ENCODE data around the gene SUDS3. TPM values are rescaled to one million over a fixed set of nuclear protein-coding genes. Genes with fewer than 3 reads are reported as not detected.
A peak's percentile ranks its signal among the peaks of the same experiment; 100 is the strongest.
"Not testable (repeated sequence)": the region's sequence is repeated elsewhere in the genome, so short reads cannot be mapped to it uniquely, and the experiment has no call there.

Gene SUDS3
- total RNA-seq, 1 experiment from 2014 or later: 50.7 TPM

DNA sequence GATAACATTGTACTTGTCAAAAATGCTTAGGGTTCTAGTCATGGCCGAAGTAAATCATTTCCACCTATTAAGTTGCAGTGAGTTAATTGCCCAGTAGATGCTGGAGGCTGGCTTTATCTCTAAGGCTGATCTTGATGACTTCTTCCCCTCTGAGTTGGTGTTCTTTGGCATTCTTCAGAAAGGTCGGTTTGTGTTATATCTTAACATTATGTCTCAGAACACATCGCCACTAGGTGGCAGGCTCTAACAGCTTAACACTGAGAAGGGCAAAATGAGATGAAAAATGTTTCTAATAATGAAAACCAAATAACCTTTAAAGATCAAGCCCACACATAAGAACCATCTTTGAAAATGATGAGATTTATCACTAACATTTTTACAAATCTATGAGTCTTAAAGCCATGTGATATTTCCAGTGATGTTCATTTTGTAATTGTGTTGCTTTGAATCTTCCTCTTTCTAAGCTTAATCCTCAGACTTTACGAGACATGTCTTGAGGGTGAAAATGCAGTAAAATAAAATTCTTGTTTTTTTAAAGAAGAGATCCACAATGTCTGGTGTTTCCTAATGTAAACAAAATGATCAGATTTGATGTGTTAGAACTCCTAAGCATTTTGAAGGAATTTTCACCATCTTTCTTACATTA lies 28.6 kb downstream of the SUDS3 start:
- Histone ChIP-seq H3K9me2 (ENCODE audit: insufficient read depth) (no peaks in the 10 kb centered on the region), H3K36me3 (ENCODE audit: low read depth) (peaks cover 28% of the 10 kb centered on the region), H3K9me3 (ENCODE audit: insufficient read depth, low read depth) (no peaks in the 10 kb centered on the region), H3K27ac (no peak overlapping the region), H4K20me1 (ENCODE audit: insufficient read depth) (peaks cover 21% of the 10 kb centered on the region), H3K79me2 (ENCODE audit: low read depth) (no peaks in the 10 kb centered on the region), H3K27me3 (ENCODE audit: insufficient read depth, low read depth) (no peaks in the 10 kb centered on the region), H3K4me3 (no peak overlapping the region), H2AFZ (no peak overlapping the region), H3F3A (ENCODE audit: insufficient read depth, low read depth) (peaks cover 9% of the 10 kb centered on the region), H3K4me1 (replicated peaks; ENCODE audit: insufficient read depth) (no peaks in the 10 kb centered on the region), H3K4me2 (no peak overlapping the region)
- ChIA-PET POLR2A (ENCODE audit: unreplicated experiment) (no interaction called here), CTCF (interaction anchor here (0.6 kb wide), 1 partner anchor 116 kb away, joined by 3 read pairs; no protein-coding TSS in a partner anchor)
- peak; percentile 22 to 56 for DNase-seq
- no TSS peak for BruUV-seq (replicated peaks)
- TF ChIP-seq EZH2 (IDR thresholded peaks at IDR 0.05; ENCODE audit: low read depth): no peak
- TF ChIP-seq, protein P1, sequence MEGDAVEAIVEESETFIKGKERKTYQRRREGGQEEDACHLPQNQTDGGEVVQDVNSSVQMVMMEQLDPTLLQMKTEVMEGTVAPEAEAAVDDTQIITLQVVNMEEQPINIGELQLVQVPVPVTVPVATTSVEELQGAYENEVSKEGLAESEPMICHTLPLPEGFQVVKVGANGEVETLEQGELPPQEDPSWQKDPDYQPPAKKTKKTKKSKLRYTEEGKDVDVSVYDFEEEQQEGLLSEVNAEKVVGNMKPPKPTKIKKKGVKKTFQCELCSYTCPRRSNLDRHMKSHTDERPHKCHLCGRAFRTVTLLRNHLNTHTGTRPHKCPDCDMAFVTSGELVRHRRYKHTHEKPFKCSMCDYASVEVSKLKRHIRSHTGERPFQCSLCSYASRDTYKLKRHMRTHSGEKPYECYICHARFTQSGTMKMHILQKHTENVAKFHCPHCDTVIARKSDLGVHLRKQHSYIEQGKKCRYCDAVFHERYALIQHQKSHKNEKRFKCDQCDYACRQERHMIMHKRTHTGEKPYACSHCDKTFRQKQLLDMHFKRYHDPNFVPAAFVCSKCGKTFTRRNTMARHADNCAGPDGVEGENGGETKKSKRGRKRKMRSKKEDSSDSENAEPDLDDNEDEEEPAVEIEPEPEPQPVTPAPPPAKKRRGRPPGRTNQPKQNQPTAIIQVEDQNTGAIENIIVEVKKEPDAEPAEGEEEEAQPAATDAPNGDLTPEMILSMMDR (conservative IDR thresholded peaks at IDR 0.05): peak; percentile 89
- intact Hi-C loops (cut with micrococcal nuclease; ENCODE audit: unreplicated experiment): loop anchor here (1.0 kb wide), 1 partner anchor 1008 kb away; no protein-coding TSS in a partner anchor

DNA sequence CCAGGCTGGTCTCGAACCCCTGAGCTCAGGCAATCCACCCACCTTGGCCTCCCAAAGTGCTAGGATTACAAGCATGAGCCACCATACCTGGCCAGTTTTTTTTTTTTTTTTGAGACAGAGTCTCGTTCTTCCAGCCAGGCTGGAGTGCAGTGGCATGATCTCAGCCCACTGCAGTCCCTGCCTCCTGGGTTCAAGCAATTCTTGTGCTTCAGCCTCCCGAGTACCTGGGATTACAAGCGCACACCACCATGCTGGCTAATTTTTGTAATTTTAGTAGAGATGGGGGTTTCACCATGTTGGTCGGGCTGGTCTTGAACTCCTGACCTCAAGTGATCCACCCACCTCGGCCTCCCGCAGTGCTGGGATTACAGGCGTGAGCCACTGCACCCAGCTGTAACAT lies 31.9 kb downstream of the SUDS3 start:
- BruUV-seq (replicated peaks); H3K4me1 ChIP-seq (replicated peaks; ENCODE audit: insufficient read depth); intact Hi-C loops (cut with micrococcal nuclease; ENCODE audit: unreplicated experiment); H3K9me3 ChIP-seq (ENCODE audit: insufficient read depth, low read depth); H3F3A ChIP-seq (ENCODE audit: insufficient read depth, low read depth); H3K27ac ChIP-seq; CTCF ChIA-PET; DNase-seq; POLR2A ChIA-PET (ENCODE audit: unreplicated experiment); H3K4me2 ChIP-seq; H2AFZ ChIP-seq; H3K79me2 ChIP-seq (ENCODE audit: low read depth); H3K27me3 ChIP-seq (ENCODE audit: insufficient read depth, low read depth); H3K4me3 ChIP-seq; H3K9me2 ChIP-seq (ENCODE audit: insufficient read depth): not testable (repeated sequence)
- H3K36me3 ChIP-seq (ENCODE audit: low read depth): peaks cover 24% of the 10 kb centered on the region
- peaks cover 22% of the 10 kb centered on the region for H4K20me1 ChIP-seq (ENCODE audit: insufficient read depth)

DNA sequence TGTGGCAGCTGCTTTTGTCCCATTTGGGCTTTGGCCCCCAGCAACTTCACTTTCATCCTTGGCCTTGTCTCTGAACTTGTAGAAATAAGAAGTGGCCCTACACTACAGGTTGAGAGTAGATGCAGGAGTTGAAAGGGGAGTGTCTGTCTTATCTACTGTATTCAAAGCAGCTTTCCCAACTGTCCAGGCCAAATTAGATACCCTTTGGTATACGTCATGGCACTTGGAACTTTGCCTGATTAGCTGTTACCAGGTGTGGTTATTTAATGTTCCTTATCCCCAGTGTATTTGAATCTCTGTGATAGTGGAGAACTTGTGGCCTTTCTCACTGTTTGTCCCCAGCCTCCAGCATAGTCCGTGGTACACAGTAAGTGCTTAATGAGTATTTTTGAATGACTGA lies 33.5 kb downstream of the SUDS3 start:
- H2AFZ ChIP-seq: no peak overlapping the region
- H3K79me2 ChIP-seq (ENCODE audit: low read depth): no peaks in the 10 kb centered on the region
- H3K36me3 ChIP-seq (ENCODE audit: low read depth): peaks cover 31% of the 10 kb centered on the region
- no peak overlapping the region for H3K4me3 ChIP-seq
- H3K27ac ChIP-seq: no peak overlapping the region
- DNase-seq: no peak
- intact Hi-C loops (cut with micrococcal nuclease; ENCODE audit: unreplicated experiment): no loop called here
- no peak for TF ChIP-seq EZH2 (IDR thresholded peaks at IDR 0.05; ENCODE audit: low read depth)
- TF ChIP-seq, protein P1 (conservative IDR thresholded peaks at IDR 0.05): no peak
- peaks cover 1% of the 10 kb centered on the region; the same call in 1 of the 2 replicates for H3F3A ChIP-seq (ENCODE audit: insufficient read depth, low read depth)
- no peaks in the 10 kb centered on the region for H3K4me1 ChIP-seq (replicated peaks; ENCODE audit: insufficient read depth)
- no peaks in the 10 kb centered on the region for H3K9me3 ChIP-seq (ENCODE audit: insufficient read depth, low read depth)
- BruUV-seq (replicated peaks): no TSS peak
- ChIA-PET POLR2A (ENCODE audit: unreplicated experiment) (no interaction called here), CTCF (no interaction called here)
- peaks cover 14% of the 10 kb centered on the region for H4K20me1 ChIP-seq (ENCODE audit: insufficient read depth)
- H3K27me3 ChIP-seq (ENCODE audit: insufficient read depth, low read depth): no peaks in the 10 kb centered on the region
- no peak overlapping the region for H3K4me2 ChIP-seq
- no peaks in the 10 kb centered on the region for H3K9me2 ChIP-seq (ENCODE audit: insufficient read depth)

DNA sequence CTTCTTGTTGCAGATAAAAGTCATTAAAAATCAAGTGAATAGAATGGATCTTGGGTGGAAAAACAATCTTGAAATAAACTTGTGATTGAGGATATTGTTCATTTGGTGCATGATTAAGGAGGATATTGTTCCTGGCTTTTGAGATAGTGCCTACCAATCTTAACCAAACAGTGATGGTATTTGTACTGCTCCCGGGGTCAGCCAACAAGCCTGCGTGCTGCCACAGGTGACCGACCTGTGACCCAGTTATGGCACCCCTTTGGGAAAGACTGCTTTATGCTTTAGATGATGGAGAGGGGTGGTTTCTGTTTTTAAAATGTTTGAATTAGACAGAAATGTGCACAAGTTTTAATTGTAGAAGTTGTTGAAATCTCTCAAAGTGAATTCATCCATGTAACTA lies 41.6 kb downstream of the SUDS3 start:
- Histone ChIP-seq H3K4me3 (no peak overlapping the region), H3K79me2 (ENCODE audit: low read depth) (no peaks in the 10 kb centered on the region), H3K9me2 (ENCODE audit: insufficient read depth) (no peaks in the 10 kb centered on the region), H2AFZ (no peak overlapping the region), H3K27ac (no peak overlapping the region), H4K20me1 (ENCODE audit: insufficient read depth) (peaks cover 2% of the 10 kb centered on the region; the same call in 1 of the 2 replicates), H3K36me3 (ENCODE audit: low read depth) (peaks cover 10% of the 10 kb centered on the region; the same call in 1 of the 2 replicates), H3K9me3 (ENCODE audit: insufficient read depth, low read depth) (no peaks in the 10 kb centered on the region), H3K4me2 (no peak overlapping the region), H3K27me3 (ENCODE audit: insufficient read depth, low read depth) (no peaks in the 10 kb centered on the region), H3K4me1 (replicated peaks; ENCODE audit: insufficient read depth) (peaks cover 9% of the 10 kb centered on the region), H3F3A (ENCODE audit: insufficient read depth, low read depth) (no peaks in the 10 kb centered on the region)
- TF ChIP-seq, protein P1 (conservative IDR thresholded peaks at IDR 0.05): no peak
- intact Hi-C loops (cut with micrococcal nuclease; ENCODE audit: unreplicated experiment): no loop called here
- CTCF ChIA-PET: no interaction called here
- POLR2A ChIA-PET (ENCODE audit: unreplicated experiment): no interaction called here
- no peak for DNase-seq
- BruUV-seq (replicated peaks): no TSS peak

Data from PC-9 (cell line).